Amniotic epithelial cell (primary cell): ENCODE measurements around the gene FURIN.
A peak's percentile ranks its signal among the peaks of the same experiment; 100 is the strongest.
"Not testable (repeated sequence)": the region's sequence is repeated elsewhere in the genome, so short reads cannot be mapped to it uniquely, and the experiment has no call there.

ENCODE experiments used
- DNase-seq: peaks from one replicate; pipeline ENCODE4 v3.0.0-alpha.2; 2010; ENCODE audit warnings: low read depth

FURIN gene

DNA sequence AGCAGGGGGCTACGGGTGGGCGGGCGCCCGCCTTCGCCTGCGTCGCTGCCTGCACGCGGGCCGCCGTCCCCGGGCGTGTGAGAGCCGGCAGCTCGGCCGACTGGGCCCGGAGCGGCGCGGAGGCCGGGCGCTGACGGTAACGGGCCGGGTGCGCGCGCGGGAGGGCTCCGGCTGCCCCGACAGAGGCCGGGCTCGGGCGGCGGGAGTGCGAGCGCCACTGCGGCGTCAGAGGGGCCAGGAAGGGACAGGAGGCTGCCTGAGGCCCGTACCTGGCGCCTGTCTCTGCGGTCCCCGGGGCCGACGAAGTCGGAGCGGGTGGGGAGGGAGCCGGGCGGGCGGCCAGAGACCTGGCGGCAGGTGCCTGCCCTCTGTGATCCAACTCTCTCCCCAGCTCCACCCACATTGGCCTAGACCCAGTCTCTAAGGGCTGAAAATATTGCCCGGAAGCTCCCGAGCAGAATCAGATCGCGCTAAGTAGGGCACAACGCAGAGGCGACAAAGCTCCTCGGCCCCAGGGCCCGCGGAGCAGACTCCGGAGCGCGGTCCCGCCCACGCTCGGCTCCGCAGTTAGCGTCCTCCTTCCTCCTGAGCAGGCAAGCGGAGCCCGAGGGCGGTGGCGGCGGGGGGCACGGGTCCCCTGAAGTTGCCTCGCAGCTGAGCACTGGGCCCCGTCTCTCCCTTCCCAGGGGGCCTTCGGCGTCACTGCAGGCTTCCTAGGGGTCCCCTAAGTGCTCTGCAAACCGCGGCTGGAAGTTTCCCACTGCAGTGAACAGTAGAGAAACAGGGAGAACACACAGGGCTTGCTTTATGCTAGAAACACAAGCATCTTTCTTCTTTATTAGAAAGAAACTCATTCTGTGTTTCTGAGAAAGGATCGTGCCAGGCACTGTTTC is 34.7 kb downstream of the FURIN start, which contains the start of gene MAN2A2:
MAN2A2 (plus strand) TSS at position 463 of the 893 bp plus-strand sequence. CDS start 906 bp downstream, outside the sequence.
- peak; percentile 12 for DNase-seq

DNA sequence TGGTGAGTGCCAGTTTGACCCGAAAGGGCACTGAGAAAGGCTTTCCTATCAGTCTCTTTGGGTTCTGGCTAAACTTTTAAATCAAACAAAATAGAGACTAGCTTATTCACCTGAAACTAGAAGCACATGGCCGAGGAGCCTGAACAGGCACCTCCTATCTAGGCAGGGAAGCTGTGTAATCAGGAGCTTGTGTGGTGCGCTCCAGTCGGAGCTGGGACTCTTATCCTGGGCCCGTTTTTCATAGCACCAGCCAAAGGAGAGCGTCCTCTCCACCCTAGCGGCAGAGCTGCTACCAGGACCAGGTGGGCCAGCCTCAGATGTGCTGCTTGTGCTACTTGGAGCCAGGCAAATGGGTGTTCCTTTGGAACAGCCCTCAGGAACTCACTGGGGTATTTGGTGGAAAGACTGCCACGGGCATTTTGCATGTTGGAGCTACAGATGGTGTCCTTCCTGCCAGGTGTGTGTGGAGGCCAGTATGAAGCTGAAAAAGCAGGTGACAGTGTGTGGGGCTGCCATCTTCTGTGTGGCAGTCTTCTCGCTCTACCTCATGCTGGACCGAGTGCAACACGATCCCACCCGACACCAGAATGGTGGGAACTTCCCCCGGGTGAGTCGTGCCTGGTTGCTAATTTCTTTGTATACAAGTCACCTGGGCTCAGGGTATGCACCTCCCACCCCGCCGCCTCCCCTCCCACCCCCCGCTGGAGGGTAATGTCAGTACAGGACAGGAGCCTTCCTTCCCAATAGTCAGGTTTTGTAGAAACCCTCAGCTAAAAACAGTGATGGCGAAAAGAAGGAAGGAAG is 35.5 kb downstream of the FURIN start:
- DNase-seq, result no peak

DNA sequence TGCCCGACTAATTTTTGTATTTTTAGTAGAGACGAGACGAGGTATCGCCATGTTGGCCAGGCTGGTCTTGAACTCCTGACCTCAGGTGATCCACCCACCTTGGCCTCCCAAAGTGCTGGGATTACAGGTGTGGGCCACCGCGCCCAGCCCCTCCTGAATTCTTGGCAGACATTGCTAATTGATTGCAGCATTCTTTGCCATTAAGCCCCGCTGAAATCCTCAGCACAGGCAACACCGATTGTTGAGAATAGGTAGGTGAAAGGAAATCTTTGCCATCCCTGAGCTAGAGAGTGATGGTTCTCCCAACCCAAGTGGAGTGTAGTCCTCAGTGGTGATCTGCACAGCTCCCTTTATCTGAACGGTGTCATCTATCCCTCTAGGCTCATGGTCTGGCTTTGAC is 36.4 kb downstream of the FURIN start:
- no peak for DNase-seq

DNA sequence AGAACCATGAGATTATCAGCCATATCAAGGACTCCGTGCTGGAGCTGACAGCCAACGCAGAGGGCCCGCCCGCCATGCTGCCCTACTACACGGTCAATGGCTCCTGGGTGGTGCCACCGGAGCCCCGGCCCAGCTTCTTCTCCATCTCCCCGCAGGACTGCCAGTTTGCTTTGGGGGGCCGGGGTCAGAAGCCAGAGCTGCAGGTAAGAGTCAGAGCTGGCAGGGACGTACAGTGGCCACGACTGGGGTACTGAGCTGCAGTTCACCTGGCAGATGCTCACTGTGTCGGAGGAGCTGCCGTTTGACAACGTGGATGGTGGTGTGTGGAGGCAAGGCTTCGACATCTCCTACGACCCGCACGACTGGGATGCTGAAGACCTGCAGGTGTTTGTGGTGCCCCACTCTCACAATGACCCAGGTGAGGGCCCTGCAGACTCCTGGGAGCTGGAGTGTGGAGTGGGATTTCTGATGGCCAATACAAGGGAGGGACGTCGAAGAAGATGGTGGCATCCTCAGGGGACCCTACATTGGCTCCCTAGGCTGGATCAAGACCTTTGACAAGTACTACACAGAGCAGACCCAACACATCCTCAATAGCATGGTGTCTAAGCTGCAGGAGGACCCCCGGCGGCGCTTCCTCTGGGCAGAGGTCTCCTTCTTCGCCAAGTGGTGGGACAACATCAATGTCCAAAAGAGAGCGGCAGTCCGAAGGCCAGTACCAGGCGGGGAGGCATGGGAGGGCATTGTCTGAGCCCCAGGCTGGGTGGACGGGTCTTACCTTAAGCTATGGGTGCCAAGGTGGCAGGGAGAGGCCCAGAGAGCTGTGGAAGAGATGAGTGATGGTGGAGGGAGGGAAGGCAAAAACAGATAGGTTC is 37.2 kb downstream of the FURIN start:
- DNase-seq, result no peak

DNA sequence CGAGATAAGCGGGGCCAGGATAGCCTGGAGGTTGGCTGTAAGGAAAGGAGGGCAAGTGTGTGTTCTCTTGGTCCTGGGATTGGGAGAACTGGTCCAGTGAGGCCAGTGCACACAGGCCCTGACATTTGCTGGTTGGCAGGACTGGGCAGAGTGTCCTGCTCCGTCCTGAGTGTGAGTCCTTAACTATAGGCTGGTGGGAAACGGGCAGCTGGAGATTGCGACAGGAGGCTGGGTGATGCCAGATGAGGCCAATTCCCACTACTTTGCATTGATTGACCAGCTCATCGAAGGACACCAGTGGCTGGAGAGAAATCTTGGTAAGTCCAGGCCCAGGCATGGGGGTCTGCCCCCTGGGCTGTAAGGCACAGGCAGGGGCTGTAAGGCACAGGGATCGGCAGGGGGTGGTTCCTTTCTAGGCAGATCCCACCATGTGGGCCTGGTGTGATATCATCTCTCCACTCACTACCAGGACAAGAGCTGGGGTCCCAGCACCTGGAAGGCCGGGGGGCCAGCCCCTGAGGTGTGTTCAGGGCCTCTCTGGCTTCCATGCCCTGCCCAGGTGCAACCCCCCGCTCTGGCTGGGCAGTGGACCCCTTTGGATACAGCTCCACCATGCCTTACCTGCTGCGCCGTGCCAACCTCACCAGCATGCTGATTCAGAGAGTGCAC is 37.9 kb downstream of the FURIN start:
- no peak for DNase-seq

DNA sequence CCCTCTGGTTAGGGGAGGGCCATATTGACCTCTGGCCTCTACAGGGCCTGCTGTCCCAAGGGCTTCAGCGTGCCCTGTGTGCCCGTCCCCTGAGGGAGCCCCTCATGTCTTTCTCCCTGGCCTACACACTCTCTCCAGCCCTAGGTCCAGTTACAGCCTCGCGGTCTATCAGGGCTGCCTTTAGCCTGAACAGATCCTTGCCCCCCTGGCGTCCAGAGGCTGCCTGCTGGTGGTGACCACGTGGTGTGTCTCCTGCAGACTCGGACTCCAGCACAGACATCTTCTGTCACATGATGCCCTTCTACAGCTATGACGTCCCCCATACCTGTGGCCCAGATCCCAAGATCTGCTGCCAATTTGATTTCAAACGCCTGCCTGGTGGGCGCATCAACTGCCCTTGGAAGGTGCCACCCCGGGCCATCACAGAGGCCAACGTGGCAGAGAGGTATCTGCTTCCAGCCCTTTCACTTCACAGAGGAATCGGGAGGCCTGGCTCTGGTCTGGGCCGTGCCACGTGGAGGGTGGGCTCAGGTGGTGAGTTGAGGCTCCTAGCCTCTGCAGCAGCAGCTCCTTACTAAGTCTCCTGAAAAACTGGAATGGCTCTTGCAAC is 38.8 kb downstream of the FURIN start:
- DNase-seq, result no peak

DNA sequence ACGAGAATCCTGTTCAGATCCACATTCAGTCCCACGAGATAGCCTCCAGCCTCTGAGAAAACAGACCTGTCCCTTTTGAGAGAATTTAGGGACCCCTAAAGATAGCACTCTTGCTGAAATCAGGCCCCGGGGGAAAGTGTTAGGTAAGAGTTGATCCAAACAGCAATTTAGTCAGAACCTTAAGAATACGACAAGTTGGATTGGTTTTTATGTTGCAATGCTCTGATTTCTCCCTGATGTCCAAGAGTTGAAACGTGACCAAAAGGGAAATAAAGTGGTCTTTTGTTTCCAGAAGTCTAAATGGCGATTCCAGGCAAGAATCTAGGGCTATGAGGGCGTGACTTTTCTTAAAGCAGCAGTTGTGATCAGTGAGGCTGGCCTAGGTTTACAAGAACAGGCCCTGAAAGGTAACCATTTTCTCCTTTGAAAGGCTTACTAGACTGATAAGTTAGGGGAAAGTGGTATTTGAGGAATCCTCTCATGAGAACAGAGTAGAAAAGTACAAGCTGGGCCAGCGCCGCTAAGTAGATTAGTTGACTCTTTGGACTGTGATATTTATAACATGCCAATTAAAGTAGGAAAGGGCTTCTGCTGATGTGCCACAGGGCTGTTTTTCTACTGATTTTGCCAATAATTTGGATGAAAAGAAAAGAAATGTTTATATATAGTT is 39.6 kb downstream of the FURIN start:
- no peak for DNase-seq

DNA sequence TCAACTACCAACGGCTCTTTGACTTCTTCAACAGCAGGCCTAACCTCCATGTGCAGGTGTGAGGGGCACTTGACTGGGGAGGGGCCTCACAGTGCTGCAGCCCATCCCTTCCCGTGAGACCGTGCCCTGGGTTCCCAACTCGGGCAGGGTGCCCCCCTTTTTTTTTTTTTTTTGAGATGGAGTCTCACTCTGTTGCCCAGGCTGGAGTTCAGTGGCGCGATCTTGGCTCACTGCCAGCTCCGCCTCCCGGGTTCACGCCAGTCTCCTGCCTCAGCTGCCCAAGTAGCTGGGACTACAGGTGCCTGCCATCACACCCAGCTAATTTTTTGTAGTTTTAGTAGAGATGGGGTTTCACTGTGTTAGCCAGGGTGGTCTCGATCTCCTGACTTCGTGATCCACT is 41.1 kb downstream of the FURIN start:
- not testable (repeated sequence) for DNase-seq

DNA sequence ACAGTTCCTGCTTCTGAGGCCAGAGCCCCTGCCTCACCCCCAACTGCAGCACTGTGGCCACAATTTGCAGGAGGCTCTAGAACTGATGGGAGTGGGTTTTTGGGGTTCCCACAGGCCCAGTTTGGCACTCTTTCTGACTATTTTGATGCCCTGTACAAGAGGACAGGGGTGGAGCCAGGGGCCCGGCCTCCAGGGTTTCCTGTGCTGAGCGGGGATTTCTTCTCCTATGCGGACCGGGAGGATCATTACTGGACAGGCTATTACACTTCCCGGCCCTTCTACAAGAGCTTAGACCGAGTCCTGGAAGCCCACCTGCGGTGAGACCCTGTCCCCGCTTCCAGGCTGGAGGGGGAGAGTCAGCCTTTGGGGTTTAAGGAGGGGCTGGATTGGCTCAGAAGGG is 41.6 kb downstream of the FURIN start:
- DNase-seq, result no peak

DNA sequence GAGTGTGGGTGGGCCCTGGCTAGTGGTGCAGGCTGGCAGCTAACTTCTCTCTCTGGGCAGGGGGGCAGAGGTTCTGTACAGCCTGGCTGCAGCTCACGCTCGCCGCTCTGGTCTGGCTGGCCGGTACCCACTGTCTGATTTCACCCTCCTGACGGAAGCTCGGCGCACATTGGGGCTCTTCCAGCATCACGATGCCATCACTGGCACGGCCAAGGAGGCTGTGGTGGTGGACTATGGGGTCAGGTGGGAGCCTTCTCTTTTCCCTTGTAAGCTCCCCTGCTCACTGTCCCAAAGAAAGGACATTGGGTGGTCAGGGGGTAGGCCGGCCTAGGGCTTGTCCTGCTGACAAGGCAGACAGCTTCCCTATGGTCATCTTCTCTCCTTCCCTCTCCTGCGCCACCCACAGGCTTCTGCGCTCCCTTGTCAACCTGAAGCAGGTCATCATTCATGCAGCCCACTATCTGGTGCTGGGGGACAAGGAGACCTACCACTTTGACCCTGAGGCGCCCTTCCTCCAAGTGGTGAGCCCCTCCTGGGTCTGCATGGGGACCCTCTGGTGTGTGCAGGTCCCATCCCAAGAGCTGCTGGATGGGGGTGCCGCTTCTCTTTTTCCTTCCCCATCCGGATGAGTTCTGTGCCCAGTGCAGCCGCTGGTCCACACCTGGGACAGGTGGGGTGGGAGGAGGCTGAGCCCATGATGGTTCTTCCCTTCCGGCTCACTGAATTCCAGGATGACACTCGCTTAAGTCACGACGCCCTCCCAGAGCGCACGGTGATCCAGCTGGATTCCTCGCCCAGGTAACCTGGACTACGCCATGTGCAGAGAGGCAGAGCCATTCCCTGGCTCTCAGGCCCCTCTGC is 42.3 kb downstream of the FURIN start:
- no peak for DNase-seq

DNA sequence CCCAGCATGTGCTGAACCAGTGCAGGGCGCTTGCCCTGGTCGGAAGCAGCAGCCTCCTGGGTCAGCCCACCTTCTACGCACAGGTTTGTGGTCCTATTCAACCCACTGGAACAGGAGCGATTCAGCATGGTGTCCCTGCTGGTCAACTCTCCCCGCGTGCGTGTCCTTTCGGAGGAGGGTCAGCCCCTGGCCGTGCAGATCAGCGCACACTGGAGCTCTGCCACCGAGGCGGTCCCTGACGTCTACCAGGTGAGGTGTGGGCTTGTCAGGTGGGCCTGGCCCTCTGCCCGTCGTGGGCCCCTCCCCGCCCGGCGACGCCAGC is 42.9 kb downstream of the FURIN start:
- DNase-seq, result no peak

DNA sequence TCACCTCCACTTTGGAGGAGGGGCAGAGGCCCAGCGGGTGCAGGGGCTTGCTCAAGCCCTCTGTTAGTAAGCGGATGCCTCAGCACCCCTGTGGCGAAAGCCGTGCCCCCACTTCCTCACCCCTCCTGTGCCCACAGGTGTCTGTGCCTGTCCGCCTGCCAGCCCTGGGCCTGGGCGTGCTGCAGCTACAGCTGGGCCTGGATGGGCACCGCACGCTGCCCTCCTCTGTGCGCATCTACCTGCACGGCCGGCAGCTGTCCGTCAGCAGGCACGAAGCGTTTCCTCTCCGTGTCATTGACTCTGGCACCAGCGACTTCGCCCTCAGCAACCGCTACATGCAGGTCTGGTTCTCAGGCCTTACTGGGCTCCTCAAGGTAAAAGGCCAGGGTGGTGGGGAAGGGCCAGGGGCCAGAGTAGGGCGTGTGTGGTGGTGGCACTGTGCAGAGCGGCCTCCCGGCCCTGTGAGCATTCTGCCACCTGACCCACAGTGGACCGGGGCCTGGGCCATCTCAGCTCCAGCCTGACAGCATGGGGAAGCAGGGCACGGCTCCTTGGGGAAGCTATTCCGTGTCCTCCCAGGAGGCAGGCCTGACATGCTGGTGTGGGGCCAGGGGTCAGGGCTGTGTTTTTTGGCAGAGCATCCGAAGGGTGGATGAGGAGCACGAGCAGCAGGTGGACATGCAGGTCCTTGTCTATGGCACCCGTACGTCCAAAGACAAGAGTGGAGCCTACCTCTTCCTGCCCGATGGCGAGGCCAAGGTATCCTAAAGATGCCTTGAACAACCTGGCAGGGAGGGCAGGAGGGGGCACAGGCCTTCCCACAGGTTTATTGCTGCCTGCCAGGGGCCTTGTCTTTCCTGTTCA is 43.8 kb downstream of the FURIN start:
- no peak for DNase-seq

DNA sequence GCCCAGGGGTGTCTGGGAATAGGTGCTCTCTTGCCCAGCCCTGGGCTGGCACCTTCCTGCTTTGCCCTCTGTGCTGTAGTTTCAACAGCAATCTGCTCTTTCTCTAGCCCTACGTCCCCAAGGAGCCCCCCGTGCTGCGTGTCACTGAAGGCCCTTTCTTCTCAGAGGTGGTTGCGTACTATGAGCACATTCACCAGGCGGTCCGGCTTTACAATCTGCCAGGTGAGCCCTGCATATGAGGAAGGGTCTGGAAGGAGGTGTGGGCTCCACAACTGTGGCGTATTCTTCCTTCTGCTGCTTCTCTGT is 44.3 kb downstream of the FURIN start:
- no peak for DNase-seq

DNA sequence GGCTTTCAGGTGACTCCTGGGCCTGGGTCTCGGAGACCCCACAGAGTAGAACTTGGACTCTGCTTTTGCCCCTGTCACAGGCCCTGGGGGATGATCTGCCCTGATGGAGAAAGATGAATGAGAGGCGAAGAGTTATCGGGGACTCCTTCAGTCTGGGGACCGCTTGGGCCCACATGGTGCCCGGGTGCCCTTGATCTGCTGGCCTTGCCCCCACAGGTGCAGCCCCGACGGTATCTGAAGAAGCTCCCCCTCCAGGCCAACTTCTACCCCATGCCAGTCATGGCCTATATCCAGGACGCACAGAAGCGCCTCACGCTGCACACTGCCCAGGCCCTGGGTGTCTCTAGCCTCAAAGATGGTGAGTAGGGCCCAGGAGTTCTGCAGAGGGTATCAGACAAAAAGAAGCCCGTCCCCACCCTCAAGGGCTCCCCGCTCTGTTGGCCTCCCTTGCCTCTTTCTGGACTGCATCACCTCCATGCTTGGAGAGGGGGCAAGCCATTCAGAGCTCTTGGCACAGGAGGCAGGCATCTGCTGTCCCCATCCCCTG is 45.1 kb downstream of the FURIN start:
- no peak for DNase-seq

DNA sequence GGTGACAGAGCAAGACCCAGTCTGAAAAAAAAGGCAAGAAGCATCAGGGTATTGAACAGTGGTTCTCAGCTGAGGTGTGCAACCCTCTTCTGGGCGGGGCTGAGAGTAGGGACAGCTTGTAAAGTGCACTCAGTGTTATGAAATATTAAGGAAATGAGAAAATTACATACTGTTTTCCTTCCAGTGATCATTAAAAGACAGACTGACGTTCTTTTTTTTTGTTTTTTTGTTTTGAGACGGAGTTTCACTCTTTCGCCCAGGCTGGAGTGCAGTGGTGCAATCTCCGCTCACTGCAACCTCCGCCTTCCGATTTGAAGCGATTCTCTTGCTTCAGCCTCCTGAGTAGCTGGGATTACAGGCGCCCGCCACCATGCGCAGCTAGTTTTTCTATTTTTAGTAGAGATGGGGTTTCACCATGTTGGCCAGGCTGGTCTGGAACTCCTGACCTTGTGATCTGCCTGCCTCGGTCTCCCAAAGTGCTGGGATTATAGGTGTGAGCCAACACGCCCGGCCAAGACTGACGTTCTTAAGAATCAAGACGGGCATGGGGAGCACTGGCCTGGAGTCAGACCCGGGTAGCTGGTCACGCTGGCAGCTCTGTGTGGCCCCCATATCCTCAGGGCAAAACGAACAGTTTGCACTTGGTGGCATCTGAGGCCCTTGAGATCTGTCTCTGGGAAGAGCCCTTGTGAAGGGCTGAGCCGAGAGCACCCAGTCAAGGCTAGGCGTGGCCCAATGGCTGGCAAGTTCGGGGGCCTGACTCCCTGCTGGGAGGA is 46.1 kb downstream of the FURIN start:
- no peak for DNase-seq

DNA sequence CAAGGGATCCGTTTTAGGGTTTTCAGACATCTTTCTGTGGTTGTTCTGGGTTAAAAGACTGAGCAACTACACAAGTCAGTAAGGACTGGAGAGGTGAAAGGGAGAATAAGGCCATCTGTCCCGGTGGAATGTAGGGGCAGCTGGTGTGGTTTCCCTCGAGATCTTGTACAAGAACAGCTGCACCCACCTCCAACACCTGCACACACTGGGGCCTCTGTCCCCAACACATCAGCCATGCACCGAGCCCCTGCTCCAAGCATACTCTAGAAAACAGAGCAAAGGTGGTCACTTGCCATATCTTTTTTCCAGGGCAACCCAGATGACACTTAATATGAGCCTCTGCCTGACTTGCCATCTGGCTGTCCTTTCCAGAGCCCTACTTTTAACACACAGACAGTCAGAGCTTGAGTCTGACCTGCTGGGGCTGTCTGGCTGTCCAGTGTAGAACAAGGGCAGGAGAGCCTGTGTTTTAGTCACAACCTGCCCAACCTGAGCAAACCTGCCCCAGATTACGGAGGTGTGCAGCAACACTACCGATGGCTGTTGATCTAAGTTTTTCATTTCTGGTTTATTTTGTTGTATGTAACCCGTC is 46.9 kb downstream of the FURIN start:
- DNase-seq, result no peak

DNA sequence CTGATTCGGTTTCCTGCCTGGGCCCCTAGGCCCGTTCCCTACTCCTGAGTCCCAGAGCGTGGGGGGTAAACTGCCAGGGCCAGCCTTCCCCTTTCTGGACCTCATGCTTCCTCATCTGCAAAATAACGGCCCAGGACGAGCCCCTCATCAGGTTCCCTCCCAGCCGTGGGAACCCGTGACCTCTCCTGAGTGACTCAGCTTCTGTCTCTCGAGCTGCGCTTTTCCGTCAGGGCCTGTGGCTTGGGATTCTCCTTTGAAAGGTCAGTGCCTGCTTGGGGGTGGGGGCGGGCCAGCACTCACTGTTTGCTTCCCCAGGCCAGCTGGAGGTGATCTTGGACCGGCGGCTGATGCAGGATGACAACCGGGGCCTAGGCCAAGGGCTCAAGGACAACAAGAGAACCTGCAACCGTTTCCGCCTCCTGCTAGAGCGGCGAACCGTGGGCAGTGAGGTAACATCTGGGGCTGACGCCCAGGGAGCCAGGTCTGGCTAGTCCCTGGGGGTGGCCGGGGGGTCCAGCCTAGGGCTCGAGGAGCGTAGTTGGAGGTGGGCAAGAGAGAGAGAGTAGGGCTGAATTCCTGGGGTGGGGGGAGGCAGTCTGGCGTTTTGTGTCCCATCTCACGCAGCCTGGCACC is 47.5 kb downstream of the FURIN start:
- DNase-seq, result peak; percentile 50
